Measurements from ENCODE around the gene VWA5B1.

GRCh38 chr1:20398744-20399143 lies 108.1 kb downstream of the VWA5B1 start:
- TF ChIP-seq, protein P1, sequence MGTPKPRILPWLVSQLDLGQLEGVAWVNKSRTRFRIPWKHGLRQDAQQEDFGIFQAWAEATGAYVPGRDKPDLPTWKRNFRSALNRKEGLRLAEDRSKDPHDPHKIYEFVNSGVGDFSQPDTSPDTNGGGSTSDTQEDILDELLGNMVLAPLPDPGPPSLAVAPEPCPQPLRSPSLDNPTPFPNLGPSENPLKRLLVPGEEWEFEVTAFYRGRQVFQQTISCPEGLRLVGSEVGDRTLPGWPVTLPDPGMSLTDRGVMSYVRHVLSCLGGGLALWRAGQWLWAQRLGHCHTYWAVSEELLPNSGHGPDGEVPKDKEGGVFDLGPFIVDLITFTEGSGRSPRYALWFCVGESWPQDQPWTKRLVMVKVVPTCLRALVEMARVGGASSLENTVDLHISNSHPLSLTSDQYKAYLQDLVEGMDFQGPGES (IDR thresholded peaks at IDR 0.05), result no peak
- TF ChIP-seq SRF (IDR thresholded peaks at IDR 0.05; ENCODE audit: low read depth in 2 of 2, low read length in 2 of 2), result no peak
- no peak for TF ChIP-seq YY1 (IDR thresholded peaks at IDR 0.05; ENCODE audit: low read depth, low read length)
- TF ChIP-seq CTCF (IDR thresholded peaks at IDR 0.05 in 2 of 3, conservative IDR thresholded peaks at IDR 0.05 in 1 of 3; ENCODE audit: control insufficient read depth in 2 of 3, extremely low read depth in 1 of 3, insufficient read depth in 1 of 3, low read depth in 3 of 3, low read length in 3 of 3), result no peak
- TF ChIP-seq IKZF1 (conservative IDR thresholded peaks at IDR 0.05), result no peak
- no peak for TF ChIP-seq GABPA (IDR thresholded peaks at IDR 0.05; ENCODE audit: low read depth)
- no peak for TF ChIP-seq POLR2A (IDR thresholded peaks at IDR 0.05; ENCODE audit: low read depth, low read length)
- no peak for TF ChIP-seq BMI1 (IDR thresholded peaks at IDR 0.05; ENCODE audit: borderline replicate concordance)
